Fibroblast of pulmonary artery (primary cell): ENCODE measurements around the gene MROH8.
"Not testable (repeated sequence)": the region's sequence is repeated elsewhere in the genome, so short reads cannot be mapped to it uniquely, and the experiment has no call there.

ENCODE experiments used
- DNase-seq: peaks from one replicate; pipeline ENCODE4 v3.0.0-alpha.2; 2010; ENCODE audit warnings: low read depth
- H3K4me3 ChIP-seq: replicated peaks from 2 replicates; pipeline ENCODE4 v1.5.1; 2011; ENCODE audit warnings: low read depth, mild to moderate bottlenecking, control low read depth, low read length, moderate library complexity
- CTCF ChIP-seq: IDR thresholded peaks from 2 replicates; pipeline ENCODE4 v1.5.1; 2011; ENCODE audit warnings: mild to moderate bottlenecking, control low read depth, low read length, inconsistent platforms; ENCODE audit errors: missing control alignments

The MROH8 gene

DNA sequence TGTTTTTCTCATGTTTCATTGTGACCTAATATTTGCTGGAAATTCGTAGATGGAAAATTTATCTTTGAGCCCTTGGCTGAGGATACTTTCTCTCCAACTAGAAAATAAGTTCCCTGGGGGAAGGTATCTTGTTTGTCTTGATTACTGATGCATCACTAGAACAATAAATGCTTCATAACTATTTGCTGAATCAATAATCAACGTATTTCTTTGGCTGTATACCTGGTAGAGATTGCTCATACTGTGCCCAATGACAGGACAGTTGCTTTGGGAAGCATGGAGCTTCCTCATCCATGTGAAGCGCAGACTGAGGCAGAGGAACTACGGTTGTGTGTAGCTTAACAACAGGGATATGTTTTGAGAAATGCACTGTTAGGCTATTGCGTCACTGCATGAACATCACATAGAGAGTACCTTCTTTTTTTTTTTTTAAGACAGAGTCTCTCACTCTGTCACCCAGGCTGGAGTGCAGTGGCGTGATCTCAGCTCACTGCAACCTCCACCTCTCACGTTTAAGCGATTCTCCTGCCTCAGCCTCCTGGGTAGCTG is 34.4 kb downstream of the MROH8 start:
- no peak overlapping the region for H3K4me3 ChIP-seq
- TF ChIP-seq CTCF = no peak
- peak; percentile 17 for DNase-seq

DNA sequence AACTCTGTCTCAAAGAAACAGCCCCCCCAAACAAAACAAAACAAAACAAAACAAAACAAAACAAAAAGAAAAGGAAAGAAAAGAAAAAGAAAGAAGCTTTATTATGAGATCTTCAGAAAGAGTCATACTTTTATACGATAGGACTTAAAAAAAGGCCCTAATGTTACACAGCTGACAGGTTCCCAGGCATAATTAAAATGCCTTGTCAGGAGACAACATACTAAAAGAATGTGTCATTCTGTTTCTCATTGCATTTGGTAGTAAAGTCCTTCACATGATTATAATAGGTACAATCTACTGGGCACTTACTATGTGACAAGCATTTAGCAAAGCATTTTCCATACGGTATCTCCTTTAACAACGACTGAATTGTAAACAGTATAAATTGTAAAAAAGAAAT is 36.6 kb downstream of the MROH8 start:
- no peak for DNase-seq
- no peak overlapping the region for H3K4me3 ChIP-seq
- no peak for TF ChIP-seq CTCF

- no peak overlapping the region for H3K4me3 ChIP-seq
- no peak for TF ChIP-seq CTCF
- no peak for DNase-seq
Measured at GRCh38 chr20:37137547-37137946, 41.8 kb downstream of the MROH8 start.

DNA sequence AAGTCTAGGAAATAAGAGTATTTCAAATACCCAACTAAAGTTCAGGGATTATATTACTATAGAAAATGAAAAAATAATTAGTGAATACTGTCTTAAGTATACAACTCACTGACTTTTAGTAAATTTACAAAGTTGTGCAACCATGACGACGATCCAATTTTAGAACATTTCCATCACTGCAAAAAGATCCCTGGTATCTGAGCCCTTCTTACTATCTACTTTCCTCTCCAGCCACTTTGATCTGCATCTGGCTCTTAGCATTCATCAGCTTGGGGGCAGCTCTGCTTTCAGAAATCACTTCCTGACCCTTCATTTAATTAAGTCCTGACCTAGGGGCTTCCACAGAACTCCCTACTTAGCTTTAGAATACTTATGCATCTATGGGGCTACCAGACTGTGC is 45.4 kb downstream of the MROH8 start:
- no peak for TF ChIP-seq CTCF
- DNase-seq = no peak

GRCh38 chr20:37131486-37131885 is 47.9 kb downstream of the MROH8 start:
- TF ChIP-seq CTCF = no peak
- DNase-seq = no peak

More for the DNA sequence above, 45.4 kb downstream of the MROH8 start:
- H3K4me3 ChIP-seq = no peak overlapping the region

DNA sequence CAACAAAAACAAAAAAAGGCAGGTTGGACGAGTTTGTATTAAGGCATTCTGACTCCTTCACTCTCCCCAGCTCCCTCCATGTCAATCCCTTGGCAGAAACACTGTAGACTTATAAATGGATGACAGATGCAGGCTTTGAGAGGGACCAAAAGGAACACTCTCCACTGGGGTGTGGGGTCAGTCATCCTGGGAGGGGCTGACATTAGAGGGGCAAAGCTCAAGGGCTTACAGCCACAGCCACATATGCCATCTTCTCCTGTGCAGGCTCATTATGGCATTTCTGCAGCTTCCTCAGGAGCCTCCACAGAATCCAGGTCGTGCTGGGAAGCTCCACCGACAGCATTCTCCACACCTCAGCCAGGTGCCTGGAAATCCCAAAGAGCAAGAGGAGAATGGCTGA is 50.5 kb downstream of the MROH8 start:
- H3K4me3 ChIP-seq = no peak overlapping the region
- no peak for TF ChIP-seq CTCF
- DNase-seq = no peak

More at GRCh38 chr20:37131486-37131885, 47.9 kb downstream of the MROH8 start:
- H3K4me3 ChIP-seq = no peak overlapping the region

- not testable (repeated sequence) for H3K4me3 ChIP-seq, DNase-seq
Measured at GRCh38 chr20:37126290-37126689, 53.1 kb downstream of the MROH8 start.
